ENCODE measurements around the gene ARHGAP10.

Gene ARHGAP10

DNA sequence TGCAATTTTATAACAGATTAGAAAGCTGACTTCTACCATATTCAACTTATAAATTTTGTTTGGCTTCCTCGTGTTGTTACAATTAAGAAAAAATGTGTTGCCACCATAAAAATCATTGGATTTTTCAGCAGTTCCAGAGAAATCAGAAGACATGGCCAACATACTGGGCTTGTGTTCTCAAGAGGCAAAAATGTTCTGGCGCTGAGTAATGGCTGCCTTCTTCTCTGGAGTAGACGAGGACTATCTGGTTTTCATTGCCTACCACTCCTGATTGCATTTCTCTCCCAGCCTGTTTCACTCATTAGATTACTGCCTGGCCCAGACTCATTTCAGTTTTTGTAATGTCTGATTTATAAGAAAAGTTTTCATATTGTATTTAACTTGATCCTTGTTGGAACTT lies 122.3 kb downstream of the ARHGAP10 start:
- TF ChIP-seq, protein P1, sequence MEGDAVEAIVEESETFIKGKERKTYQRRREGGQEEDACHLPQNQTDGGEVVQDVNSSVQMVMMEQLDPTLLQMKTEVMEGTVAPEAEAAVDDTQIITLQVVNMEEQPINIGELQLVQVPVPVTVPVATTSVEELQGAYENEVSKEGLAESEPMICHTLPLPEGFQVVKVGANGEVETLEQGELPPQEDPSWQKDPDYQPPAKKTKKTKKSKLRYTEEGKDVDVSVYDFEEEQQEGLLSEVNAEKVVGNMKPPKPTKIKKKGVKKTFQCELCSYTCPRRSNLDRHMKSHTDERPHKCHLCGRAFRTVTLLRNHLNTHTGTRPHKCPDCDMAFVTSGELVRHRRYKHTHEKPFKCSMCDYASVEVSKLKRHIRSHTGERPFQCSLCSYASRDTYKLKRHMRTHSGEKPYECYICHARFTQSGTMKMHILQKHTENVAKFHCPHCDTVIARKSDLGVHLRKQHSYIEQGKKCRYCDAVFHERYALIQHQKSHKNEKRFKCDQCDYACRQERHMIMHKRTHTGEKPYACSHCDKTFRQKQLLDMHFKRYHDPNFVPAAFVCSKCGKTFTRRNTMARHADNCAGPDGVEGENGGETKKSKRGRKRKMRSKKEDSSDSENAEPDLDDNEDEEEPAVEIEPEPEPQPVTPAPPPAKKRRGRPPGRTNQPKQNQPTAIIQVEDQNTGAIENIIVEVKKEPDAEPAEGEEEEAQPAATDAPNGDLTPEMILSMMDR (IDR thresholded peaks at IDR 0.05; ENCODE audit: low read depth, low read length, missing control alignments): no peak
- H3K4me3 ChIP-seq (replicated peaks; ENCODE audit: low read depth, low read length): no peak overlapping the region
- no peak for DNase-seq (ENCODE audit: extremely low read depth, low read depth)

DNA sequence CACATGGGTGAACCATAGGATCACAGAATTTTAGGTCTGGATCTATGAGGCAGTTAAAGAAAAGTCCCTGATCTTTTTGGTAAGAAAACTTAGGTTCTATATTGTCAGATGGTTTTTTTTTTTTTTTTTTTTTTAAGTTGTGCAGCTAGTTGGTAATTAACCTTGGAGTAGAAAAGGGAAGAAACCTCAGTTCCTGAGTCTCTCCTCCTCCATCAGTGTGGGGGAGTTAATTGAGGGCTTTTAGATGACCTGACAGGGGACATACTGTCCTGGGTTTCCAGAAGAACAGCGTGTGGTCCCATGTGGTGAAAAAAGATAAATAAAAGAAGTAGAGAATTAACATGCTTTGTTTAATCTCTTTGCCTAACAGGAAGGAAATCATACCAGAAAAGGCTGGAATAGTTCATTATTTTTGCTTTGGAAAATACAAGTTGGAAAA lies 123.7 kb downstream of the ARHGAP10 start:
- TF ChIP-seq, protein P1 (IDR thresholded peaks at IDR 0.05; ENCODE audit: low read depth, low read length, missing control alignments): no peak
- DNase-seq (ENCODE audit: extremely low read depth, low read depth): no peak

DNA sequence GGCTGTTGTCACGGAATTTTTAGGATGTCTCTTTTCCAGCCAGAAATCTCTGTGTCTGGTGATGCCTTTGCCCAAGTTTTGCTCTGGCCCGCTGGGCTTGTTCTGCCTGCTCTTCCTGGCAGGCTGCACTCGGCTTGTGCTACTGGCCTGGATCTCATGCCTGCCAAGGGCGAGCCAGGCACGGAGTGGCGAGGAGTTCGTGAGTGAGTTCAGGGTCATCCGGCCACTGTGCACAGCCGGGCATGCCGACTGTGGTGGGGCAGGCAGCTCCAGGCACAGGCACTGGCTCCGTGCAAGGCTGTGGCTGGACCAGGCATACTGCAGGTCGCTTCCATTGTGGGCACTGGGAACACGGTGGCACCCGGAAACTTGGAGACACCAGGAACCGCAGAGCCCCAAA lies 129.1 kb downstream of the ARHGAP10 start:
- DNase-seq (ENCODE audit: extremely low read depth, low read depth): no peak

More for the DNA sequence above, 123.7 kb downstream of the ARHGAP10 start:
- H3K4me3 ChIP-seq (replicated peaks; ENCODE audit: low read depth, low read length): no peak overlapping the region

DNA sequence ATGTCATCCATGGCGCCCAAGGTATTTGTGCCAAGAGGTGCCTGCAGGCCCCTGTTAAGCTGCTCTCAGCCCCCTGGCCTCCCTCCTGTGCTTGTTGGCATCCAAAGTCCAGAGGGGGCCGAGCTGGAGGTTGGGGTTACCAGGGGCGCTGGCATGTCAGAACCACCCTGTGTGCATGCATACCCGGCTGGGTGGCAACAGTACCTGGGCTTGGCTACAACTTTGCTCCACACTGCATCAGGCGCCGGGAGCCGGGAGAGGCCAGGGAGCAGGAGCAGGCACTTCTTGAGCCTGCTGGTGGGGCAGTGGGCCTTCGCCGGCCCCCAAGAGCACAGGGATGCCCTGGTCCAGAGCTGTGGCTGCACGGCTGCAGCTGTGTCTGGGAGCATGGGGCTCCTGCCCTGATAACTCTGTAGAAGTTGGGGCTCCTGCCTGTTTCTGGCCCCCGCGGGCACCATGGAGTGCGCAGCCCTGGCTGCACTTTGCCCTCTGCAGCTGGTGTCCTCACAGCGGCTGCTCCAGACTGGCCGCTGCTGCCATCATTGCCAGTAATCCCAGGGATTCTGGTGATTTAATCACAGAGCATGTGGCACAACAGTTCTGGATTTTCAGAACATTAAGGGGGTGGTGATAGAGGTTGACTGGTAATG lies 130.3 kb downstream of the ARHGAP10 start:
- no peak overlapping the region for H3K4me3 ChIP-seq (replicated peaks; ENCODE audit: low read depth, low read length)
- TF ChIP-seq, protein P1 (IDR thresholded peaks at IDR 0.05; ENCODE audit: low read depth, low read length, missing control alignments): no peak
- DNase-seq (ENCODE audit: extremely low read depth, low read depth): no peak

More for the DNA sequence above, 129.1 kb downstream of the ARHGAP10 start:
- H3K4me3 ChIP-seq (replicated peaks; ENCODE audit: low read depth, low read length): no peak overlapping the region
- TF ChIP-seq, protein P1 (IDR thresholded peaks at IDR 0.05; ENCODE audit: low read depth, low read length, missing control alignments): no peak

DNA sequence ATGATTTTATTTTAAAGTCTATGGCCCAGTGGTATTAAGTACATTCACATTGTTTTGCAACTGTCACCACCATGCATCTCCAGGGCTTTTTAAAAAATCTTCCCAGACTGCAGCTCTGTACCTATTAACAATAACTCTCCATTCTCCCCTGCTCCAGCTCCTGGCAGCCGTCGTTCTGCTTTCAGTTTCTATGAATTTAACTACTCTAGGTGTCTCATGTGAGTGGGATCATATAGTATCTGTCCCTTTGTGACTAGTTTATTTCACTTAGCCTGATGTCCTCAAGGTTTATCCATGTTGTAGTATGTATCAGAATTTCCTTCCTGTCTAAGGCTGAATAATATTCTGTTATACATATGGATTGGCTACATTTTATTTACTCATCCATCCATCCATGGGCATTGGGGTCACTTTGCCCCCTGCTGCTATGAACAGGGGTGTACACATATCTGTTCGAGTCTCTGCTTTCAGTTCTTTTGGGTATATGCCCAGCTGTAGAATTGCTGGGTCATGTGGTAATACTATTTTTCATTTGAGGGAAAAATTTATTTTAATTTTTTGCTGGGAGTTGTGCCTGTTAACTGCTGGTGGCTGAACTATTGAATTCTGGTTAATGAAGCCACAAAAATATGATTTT lies 131.3 kb downstream of the ARHGAP10 start:
- TF ChIP-seq, protein P1 (IDR thresholded peaks at IDR 0.05; ENCODE audit: low read depth, low read length, missing control alignments): no peak
- H3K4me3 ChIP-seq (replicated peaks; ENCODE audit: low read depth, low read length): no peak overlapping the region
- DNase-seq (ENCODE audit: extremely low read depth, low read depth): no peak

DNA sequence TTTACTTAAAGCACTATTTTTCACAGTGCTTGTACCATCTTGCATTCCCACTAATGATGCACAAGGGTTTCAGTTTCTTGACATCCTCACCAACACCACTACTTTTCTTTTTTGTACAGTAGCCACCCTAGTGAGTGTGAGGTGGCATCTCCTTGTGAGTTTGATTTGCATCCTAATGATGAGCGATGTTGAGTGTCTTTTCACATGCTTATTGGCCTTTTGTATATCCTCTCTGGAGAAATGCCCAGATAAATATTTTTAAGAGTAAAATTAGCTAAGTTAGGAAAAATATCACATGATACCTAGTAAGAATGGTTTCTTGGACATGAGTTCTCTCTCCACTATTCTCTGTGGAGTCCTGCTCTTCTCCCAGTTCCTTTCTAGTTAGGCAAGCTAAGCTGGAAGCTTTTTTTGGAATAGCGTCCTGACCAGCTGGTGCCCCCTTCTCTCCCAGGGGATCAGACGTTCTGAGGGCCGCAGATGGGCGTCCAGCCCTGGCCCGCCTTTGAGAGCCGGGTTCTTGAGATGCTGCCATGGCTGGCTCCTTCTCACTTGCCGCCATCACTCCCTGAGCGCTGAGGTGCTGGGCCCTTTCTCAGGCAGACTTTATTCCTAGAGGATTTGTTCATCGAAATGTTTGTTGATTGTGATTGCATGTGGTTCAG lies 132.1 kb downstream of the ARHGAP10 start:
- TF ChIP-seq, protein P1 (IDR thresholded peaks at IDR 0.05; ENCODE audit: low read depth, low read length, missing control alignments): no peak
- no peak for DNase-seq (ENCODE audit: extremely low read depth, low read depth)
- no peak overlapping the region for H3K4me3 ChIP-seq (replicated peaks; ENCODE audit: low read depth, low read length)
